NB4 (cell line): ENCODE data around the gene MYH10.

Experiments
- MAX ChIP-seq: IDR thresholded peaks from 2 replicates; pipeline ENCODE4 v1.6.1; 2011; ENCODE audit warnings: low read depth, low read length
- MYC ChIP-seq: IDR thresholded peaks from 2 replicates; pipeline ENCODE4 v1.6.1; 2011; ENCODE audit warnings: low read depth, low read length
- POLR2A ChIP-seq: IDR thresholded peaks from 2 replicates; pipeline ENCODE4 v1.6.1; 2011; ENCODE audit warnings: mild to moderate bottlenecking; ENCODE audit not compliant: insufficient read length; ENCODE audit errors: extremely low read depth
- TF ChIP-seq, protein P1 (sequence below): IDR thresholded peaks from one replicate; pipeline ENCODE4 v1.5.1; 2012; ENCODE audit warnings: low read depth, low read length

- TF ChIP-seq POLR2A (no peak), MAX (no peak), MYC (no peak)
- TF ChIP-seq, protein P1, sequence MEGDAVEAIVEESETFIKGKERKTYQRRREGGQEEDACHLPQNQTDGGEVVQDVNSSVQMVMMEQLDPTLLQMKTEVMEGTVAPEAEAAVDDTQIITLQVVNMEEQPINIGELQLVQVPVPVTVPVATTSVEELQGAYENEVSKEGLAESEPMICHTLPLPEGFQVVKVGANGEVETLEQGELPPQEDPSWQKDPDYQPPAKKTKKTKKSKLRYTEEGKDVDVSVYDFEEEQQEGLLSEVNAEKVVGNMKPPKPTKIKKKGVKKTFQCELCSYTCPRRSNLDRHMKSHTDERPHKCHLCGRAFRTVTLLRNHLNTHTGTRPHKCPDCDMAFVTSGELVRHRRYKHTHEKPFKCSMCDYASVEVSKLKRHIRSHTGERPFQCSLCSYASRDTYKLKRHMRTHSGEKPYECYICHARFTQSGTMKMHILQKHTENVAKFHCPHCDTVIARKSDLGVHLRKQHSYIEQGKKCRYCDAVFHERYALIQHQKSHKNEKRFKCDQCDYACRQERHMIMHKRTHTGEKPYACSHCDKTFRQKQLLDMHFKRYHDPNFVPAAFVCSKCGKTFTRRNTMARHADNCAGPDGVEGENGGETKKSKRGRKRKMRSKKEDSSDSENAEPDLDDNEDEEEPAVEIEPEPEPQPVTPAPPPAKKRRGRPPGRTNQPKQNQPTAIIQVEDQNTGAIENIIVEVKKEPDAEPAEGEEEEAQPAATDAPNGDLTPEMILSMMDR: no peak
Observed at GRCh38 chr17:8473451-8474192, 156.9 kb downstream of the MYH10 start.
